GM19043 (cell line): ENCODE data around the gene SLC6A2.
"Not testable (repeated sequence)": the region's sequence is repeated elsewhere in the genome, so short reads cannot be mapped to it uniquely, and the experiment has no call there.

Experiments used
- ATAC-seq: cut with Tn5 transposase; IDR thresholded peaks from one replicate; pipeline ENCODE4 v1.9.1; 2021; ENCODE audit warnings: low read depth; ENCODE audit not compliant: unreplicated experiment

SLC6A2 gene

DNA sequence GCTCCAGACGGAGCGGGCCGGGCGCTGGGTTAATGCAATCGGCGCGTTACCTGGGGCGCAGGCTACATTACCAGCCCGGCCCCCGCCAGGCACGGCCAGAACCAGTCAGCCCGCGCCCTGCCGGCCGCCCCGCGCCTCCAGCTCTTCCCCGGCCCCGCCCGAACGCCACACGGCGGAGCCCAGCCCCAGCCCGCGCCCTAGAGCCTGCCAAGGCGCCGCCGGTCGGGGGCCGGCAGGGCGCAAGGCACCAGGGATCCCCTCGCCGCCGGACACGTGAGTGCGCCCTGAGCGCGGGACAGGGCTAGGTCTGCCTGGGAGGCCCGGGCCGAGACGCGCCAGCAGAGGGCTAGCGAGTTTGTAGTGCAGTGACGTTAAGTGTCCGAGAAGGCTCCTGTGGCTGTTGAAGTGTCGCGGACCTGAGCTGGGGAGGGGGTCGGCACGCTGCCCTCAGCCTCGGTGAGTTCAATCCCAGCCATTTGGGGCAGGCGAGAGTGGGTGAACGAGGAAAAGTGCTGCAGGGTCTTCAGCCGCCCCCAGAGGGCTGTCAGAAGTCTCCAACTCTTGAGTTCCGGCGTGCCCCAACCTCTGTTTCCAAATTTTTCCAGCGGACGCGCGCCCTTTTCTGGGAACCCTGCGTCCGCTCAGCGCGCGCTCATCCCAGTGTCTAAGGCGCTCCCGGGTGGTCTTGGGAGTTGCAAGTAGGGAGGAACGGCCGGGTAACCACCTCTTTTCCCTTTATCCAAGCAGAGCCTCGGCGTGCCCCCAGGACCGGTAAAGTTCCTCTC is at the start of gene SLC6A2:
Gene SLC6A2, plus strand, starts transcription at position 92 of the 785 bp plus-strand sequence. CDS start 707 bp downstream, outside the sequence.
- no peak for ATAC-seq

DNA sequence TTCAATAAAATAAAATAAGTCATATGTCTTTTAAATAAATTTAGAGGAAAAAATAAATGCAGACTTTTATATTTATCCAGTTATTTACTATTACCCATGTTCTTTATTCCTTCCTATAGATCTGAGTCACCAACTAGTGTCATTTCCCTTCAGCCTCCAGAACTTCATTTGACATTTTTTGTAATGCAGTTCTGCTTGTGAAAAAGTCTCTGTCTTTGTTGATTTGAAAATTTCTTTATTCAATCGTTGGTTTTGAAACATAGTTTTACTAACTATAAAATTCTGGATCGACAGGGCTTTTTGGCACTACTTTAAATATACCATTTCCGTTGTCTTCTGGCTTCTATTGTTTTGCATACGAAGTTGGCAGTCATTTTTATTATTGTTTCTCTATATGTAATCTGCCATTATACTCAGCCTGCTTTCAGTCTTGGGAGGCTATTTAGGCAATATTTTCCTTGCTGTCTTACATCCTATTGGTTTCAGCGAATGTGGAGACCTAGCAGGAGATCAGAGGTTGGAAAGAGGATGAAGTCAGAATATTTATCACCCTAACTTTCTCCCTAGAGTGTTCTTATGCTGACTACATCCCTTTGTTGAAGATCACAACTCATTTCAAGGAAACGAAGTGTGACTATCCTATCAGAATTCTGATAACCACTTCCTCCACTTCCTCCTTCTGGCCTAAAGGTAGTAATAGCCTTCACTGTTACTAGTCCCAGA is 42.0 kb upstream of the SLC6A2 start:
- no peak for ATAC-seq

DNA sequence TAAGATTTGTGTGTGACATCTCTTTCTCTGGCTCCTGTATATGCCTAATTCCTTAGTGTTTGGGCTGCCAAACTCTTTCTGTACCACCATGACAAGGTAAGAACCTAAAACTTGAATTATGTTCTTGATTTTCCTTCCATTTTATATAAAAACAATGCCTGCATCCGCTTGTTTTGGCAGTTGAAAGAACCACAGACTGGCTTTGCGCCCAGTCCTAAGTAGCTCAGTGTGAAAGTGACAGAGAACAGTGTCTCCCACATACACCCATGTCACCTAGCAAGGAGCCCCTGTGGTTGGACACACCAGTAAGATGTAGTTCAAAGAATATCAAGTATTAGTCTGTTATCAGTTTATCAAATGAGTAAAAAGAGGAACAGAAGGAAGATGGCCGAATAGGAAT is 40.7 kb upstream of the SLC6A2 start:
- ATAC-seq = no peak

- not testable (repeated sequence) for ATAC-seq
Measured at GRCh38 chr16:55615670-55616069, 40.1 kb upstream of the SLC6A2 start.

GRCh38 chr16:55621771-55622170 is 34.0 kb upstream of the SLC6A2 start:
- no peak for ATAC-seq

GRCh38 chr16:55622272-55622671 is 33.5 kb upstream of the SLC6A2 start:
- ATAC-seq = no peak

DNA sequence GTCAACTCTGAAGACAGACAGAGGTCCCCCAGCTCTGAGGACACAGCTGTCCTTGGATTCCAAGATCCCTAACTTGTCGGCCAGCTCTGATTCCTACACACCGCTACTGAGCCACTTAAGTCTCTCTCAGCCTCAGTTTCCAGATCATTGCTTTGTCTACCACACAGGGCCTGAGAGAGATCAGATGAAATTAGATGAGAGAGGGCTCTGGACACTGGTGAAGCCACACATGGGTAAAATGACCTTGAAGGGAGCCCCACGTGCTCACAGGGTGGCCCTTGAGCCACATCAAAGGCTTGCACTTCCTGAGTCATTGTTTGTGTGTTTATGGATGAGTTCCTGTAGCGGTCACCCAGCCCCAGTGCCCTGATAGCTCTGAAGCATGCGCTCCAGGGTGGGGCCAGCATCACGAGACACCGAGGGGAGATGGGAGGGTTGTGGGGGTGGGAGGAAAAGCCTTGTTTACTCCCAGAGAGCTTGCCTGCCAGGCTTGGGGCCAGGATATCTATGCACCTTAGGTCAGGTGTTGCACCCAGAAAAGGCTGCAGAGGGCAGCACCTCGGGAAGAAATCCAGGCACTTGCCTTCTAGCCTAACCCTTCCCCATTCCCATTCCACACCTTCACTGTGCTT is 32.7 kb upstream of the SLC6A2 start:
- ATAC-seq = no peak

GRCh38 chr16:55623640-55624039 is 32.1 kb upstream of the SLC6A2 start:
- no peak for ATAC-seq

DNA sequence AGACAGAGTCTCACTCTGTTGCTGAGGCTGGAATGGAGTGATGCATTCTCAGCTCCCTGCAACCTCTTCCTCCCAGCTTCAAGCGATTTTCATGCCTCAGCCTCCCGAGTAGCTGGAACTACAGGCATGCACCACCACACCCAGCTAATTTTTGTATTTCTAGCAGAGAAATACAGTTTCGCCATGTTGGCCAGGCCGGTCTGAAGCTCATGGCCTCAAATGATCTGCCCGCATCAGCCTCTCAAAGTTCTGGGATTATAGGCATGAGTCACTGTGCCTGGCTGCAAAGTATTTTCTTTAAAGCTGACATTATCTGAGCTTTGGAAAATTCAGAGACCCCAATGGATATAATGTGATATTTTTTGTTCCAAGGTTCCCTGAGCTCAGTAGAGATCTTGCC is 31.1 kb upstream of the SLC6A2 start:
- no peak for ATAC-seq

- no peak for ATAC-seq
Measured at GRCh38 chr16:55625843-55626242, 29.9 kb upstream of the SLC6A2 start.

DNA sequence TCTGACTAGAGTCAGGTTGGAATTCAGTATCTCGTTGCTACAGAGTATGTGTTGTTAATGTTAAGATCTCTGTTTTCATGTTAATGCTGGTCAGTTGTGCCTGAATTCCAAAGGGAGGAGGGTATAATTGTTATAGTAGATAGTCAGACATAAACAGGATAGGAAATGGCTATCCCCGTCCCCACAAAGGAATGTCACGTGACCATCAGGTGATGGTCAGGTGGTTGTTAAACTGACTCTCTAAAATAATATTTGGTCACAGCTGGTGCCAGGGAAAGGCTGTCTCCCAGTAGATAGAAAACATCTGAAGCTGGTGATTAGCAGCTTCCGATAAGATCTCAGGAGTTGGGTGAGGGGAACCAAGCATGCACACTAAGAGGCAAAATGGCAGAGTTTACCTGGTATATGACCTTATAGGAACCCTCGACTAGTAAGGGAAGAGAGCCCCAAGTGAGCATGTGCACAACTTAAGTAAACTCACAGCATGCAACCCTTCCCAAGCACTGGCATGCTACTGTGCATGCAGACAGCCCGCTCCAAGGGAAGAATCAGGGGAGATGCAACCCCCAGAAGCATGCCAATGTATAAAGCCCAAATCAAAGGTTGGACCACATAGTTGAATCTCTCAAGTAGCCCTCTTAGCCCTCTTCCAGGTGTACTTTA is 27.4 kb upstream of the SLC6A2 start:
- no peak for ATAC-seq

- no peak for ATAC-seq
Measured at GRCh38 chr16:55630774-55631173, 25.0 kb upstream of the SLC6A2 start.

- no peak for ATAC-seq
Measured at GRCh38 chr16:55632259-55632658, 23.5 kb upstream of the SLC6A2 start.

DNA sequence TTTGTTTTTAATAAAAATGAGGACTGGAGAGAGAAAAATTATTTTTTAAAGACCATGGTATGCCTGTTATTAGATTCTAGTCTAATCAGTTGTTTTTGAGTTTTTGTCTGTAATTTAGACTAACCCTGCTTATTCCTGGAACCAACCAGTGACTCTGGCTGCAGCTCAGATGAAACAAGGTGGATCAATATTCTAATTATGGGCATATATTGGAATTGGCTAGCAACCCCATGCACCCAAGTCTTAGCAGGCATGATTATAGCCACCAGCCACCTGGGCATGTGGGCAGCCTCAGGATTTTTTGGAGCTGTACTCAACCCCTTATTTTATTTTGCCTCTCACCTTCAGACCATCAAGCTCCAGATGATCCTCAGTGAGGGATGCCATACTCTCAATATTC is 21.6 kb upstream of the SLC6A2 start:
- ATAC-seq = no peak

GRCh38 chr16:55638256-55638655 is 17.5 kb upstream of the SLC6A2 start:
- ATAC-seq = no peak

- ATAC-seq = no peak
Measured at GRCh38 chr16:55640701-55641327, 15.0 kb upstream of the SLC6A2 start.

- ATAC-seq = no peak
Measured at GRCh38 chr16:55641430-55642056, 14.2 kb upstream of the SLC6A2 start.

DNA sequence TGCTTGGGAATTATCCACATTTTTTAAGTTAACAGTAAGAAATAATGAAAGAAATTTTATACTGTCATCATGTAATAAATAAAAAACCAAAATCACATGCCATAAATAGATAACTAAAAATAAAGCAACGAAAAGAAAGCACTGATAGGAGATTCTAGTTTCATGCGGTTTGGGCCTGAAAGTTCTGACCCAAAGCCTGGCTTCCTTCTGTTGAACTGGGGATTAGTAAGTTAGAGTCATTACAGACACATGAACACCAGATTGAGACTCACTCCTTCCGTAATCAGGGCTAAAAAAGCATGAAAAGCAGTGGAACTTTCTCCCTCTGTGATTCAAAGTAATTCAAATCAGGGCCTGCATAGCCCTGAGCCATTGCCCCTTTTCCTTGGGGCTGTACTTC is 13.2 kb upstream of the SLC6A2 start:
- ATAC-seq = no peak

- no peak for ATAC-seq
Measured at GRCh38 chr16:55643161-55643970, 12.4 kb upstream of the SLC6A2 start.
